ENCODE results near the gene OR7D4.

OR7D4 gene

GRCh38 chr19:9187191-9187590 is 32.2 kb downstream of the OR7D4 start:
- H3K36me3 Mint-ChIP-seq (ENCODE audit: low read depth), result peaks cover 33% of the 10 kb centered on the region
- no peak overlapping the region for H3K27ac Mint-ChIP-seq
- TF ChIP-seq CTCF (IDR thresholded peaks at IDR 0.05; ENCODE audit: unreplicated experiment in 3 of 3), result no peak

GRCh38 chr19:9183000-9183399 is 36.4 kb downstream of the OR7D4 start:
- Mint-ChIP-seq H3K27ac (no peak overlapping the region), H3K4me1 (no peaks in the 10 kb centered on the region), H3K4me3 (no peak overlapping the region), H3K36me3 (ENCODE audit: low read depth) (peaks cover 42% of the 10 kb centered on the region), H3K9me3 (peaks cover 18% of the 10 kb centered on the region), H3K27me3 (ENCODE audit: low read depth) (no peaks in the 10 kb centered on the region)
- TF ChIP-seq CTCF (IDR thresholded peaks at IDR 0.05; ENCODE audit: unreplicated experiment in 3 of 3), result no peak

More at GRCh38 chr19:9187191-9187590, 32.2 kb downstream of the OR7D4 start:
- H3K27me3 Mint-ChIP-seq (ENCODE audit: low read depth), result peaks cover 3% of the 10 kb centered on the region
- peaks cover 23% of the 10 kb centered on the region for H3K9me3 Mint-ChIP-seq
- no peaks in the 10 kb centered on the region for H3K4me1 Mint-ChIP-seq
- no peak overlapping the region for H3K4me3 Mint-ChIP-seq

- peaks cover 13% of the 10 kb centered on the region for H3K9me3 Mint-ChIP-seq
- H3K4me1 Mint-ChIP-seq, result no peaks in the 10 kb centered on the region
- H3K27ac Mint-ChIP-seq, result no peak within 1 kb of the TSS
- H3K4me3 Mint-ChIP-seq, result no peak within 1 kb of the TSS
- H3K27me3 Mint-ChIP-seq (ENCODE audit: low read depth), result no peaks in the 10 kb centered on the region
- TF ChIP-seq CTCF (IDR thresholded peaks at IDR 0.05; ENCODE audit: unreplicated experiment in 3 of 3), result no peak
- H3K36me3 Mint-ChIP-seq (ENCODE audit: low read depth), result peaks cover 40% of the 10 kb centered on the region
Observed at GRCh38 chr19:9178901-9179300, 40.5 kb downstream of the OR7D4 start, which contains the start of gene OR7D2. Gene OR7D2 (plus strand): TSS chr19:9178979. CDS start chr19:9185782, 6,803 bp downstream.

- H3K27me3 Mint-ChIP-seq (ENCODE audit: low read depth), result no peaks in the 10 kb centered on the region
- no peak for TF ChIP-seq CTCF (IDR thresholded peaks at IDR 0.05; ENCODE audit: unreplicated experiment in 3 of 3)
- no peak overlapping the region for H3K4me3 Mint-ChIP-seq
- H3K9me3 Mint-ChIP-seq, result peaks cover 13% of the 10 kb centered on the region
- no peak overlapping the region for H3K27ac Mint-ChIP-seq
- peaks cover 30% of the 10 kb centered on the region for H3K36me3 Mint-ChIP-seq (ENCODE audit: low read depth)
- no peaks in the 10 kb centered on the region for H3K4me1 Mint-ChIP-seq
Observed at GRCh38 chr19:9175326-9175725, 44.1 kb downstream of the OR7D4 start.

- TF ChIP-seq CTCF (IDR thresholded peaks at IDR 0.05; ENCODE audit: unreplicated experiment in 3 of 3), result no peak
- H3K27me3 Mint-ChIP-seq (ENCODE audit: low read depth), result no peaks in the 10 kb centered on the region
- H3K4me1 Mint-ChIP-seq, result no peaks in the 10 kb centered on the region
Observed at GRCh38 chr19:9171393-9171991, 47.9 kb downstream of the OR7D4 start.

GRCh38 chr19:9166846-9167245 is 52.5 kb downstream of the OR7D4 start:
- Mint-ChIP-seq H3K36me3 (ENCODE audit: low read depth) (peaks cover 58% of the 10 kb centered on the region), H3K4me1 (no peaks in the 10 kb centered on the region), H3K27me3 (ENCODE audit: low read depth) (no peaks in the 10 kb centered on the region), H3K4me3 (no peak overlapping the region), H3K9me3 (peaks cover 29% of the 10 kb centered on the region), H3K27ac (no peak overlapping the region)
- TF ChIP-seq CTCF (IDR thresholded peaks at IDR 0.05; ENCODE audit: unreplicated experiment in 3 of 3), result no peak

More at GRCh38 chr19:9171393-9171991, 47.9 kb downstream of the OR7D4 start:
- Mint-ChIP-seq H3K4me3 (no peak overlapping the region), H3K27ac (no peak overlapping the region), H3K36me3 (ENCODE audit: low read depth) (peaks cover 33% of the 10 kb centered on the region), H3K9me3 (peaks cover 12% of the 10 kb centered on the region)
